ENCODE data around the gene LRIT1.

The LRIT1 gene

DNA sequence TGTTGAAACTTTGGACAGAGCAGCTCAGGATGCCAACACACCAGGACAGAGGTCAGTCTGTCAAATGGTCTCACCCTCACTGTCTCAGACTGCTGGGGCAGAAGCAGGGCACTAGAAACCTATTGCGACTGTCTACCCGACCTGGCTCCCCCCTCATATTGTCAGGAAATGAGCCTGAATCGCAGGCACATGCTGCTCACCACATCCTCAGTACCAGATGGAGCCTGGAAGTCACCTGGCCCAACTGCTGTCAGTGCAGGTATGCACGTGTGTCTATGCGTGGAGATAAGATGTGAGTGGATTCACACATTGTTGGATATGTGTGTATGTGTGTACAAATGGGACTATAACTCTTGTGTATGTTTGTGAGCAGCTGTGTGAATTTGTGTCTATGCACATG, 50.2 kb downstream of the LRIT1 start:
- DNase-seq (ENCODE audit: low spot score): no peak

DNA sequence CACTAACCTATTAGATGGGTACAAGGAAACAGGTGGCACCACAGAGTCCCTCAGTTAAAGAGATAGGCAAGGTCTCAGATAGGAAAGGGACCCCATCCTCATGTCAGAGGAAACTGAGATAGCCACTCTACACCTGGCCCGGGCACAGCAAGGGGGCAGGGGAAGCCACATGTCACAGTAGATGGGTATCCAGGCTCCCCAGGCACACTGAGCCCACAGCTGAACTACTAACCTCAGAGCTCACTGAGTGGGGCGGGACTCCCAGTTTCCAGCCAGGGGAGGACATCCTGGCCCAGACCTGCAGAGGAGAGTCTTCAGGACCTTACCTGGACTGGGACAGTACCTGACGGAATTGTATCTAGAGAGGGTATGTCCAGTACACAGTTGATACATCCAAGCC, 50.7 kb downstream of the LRIT1 start:
- DNase-seq (ENCODE audit: low spot score): no peak

GRCh38 chr10:84188815-84189214, 52.5 kb downstream of the LRIT1 start:
- DNase-seq (ENCODE audit: low spot score): no peak

DNA sequence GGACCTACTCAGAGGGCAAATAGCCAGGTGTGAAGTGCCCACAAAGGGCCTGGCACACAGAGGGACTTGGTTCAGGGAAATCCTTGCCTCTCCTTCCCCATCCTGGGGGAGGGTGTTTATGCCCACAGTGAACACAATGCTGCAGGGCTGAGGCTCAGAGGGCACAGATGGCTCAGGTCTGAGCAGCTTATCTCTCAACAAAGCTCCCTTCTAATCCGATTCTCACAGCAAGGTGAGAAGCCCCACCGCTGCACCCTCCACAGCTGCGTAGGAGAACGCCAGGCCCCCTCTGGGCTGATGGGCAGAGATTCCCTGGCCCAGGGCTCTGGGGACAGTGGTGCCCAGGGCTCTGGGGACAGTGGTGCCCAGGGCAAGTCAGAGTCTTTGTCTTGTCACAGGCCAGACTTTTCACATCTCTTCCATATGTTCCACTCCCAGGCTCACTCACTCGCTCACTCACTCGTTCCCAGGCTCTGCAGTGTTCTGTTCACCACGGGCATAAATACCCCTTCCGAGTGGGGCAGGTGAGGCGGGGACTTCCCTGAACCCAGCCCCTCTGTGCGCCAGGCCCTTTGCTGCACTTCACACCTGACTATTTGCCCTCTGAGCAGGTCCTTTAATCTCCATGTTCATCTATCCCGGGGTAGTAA, 55.7 kb downstream of the LRIT1 start:
- no peak for DNase-seq (ENCODE audit: low spot score)

DNA sequence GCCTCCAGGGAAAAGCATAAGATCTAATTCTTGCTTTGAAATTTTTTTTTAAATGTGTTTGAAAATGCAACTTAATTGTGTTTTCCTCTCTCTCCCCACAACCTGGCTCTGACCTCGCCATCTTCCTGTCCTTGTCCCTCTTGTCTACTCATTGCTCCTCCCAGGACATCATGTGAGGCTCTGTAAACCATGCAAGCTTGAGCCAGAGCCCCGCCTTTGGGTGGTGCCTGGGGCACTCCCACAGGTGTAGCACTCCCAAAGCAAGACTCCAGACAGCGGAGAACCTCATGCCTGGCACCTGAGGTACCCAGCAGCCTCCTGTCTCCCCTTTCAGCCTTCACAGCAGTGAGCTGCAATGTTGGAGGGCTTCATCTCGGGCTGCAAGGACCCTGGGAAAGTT, 56.8 kb downstream of the LRIT1 start:
- DNase-seq (ENCODE audit: low spot score): no peak

DNA sequence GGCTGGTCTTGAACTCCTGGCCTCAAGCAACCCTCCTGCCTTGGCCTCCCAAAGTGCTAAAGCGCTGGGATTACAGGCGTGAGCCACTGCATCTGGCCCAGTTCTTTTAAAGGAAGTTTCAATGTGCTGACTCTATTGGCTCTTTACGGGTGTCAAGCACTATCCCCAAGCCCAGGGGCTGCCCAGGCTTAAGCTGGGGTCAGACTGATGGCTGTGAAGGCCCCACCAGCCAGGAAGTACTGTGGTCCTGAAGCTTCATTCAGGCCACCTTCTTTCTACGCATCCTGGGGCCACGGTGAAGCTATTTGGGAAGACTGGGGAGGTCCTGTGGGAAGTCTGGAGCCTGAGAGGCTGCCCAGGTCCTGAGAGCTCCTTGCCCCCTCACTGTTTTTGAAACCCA, 59.7 kb downstream of the LRIT1 start:
- DNase-seq (ENCODE audit: low spot score): no peak
